B cell (primary cell): ENCODE measurements around the gene ABCA2. TPM values are rescaled to one million over a fixed set of nuclear protein-coding genes. Genes with fewer than 3 reads are reported as not detected.

Experiments
- ATAC-seq: fragments of 200-7000 bp; cut with Tn5 transposase; one replicate; pipeline ENCODE4 v1.10.0; 2021; ENCODE audit warnings: low read depth, mild to moderate bottlenecking, moderate number of reproducible peaks, moderate library complexity
- CTCF ChIA-PET: fragments of 350-600 bp; sonication (Branson Sonifier 250); formaldehyde crosslinking; loops from one replicate; lab custom pipeline; 2021; ENCODE audit warnings: antibody characterized with exemption, inconsistent platforms; lab: Charles Lee
- POLR2A ChIA-PET: fragments of 350-600 bp; sonication (Branson Sonifier 250); formaldehyde crosslinking; loops from one replicate; lab custom pipeline; 2021; ENCODE audit warnings: antibody characterized with exemption; lab: Charles Lee
- DNase-seq: peaks from one replicate; pipeline ENCODE4 v3.0.0; 2013
- H2AFZ ChIP-seq: 2 replicates; pipeline ENCODE4 v1.6.1; 2012; ENCODE audit warnings: mild to moderate bottlenecking, low read depth, low read length; ENCODE audit not compliant: insufficient read depth, poor library complexity, severe bottlenecking
- H3K27ac ChIP-seq, 2 donors: 1 replicate in 1 of 2; 2 replicates in 1 of 2; pipeline ENCODE4 v1.5.1; 2012 to 2013; ENCODE audit warnings: low read length in 2 of 2, mild to moderate bottlenecking in 2 of 2, moderate library complexity in 1 of 2
- H3K27me3 ChIP-seq, 4 experiments: fragments of 200-600 bp in 1 of 4; sonication (generic) in 1 of 4; replicated peaks in 1 of 4; 1 replicate in 2 of 4; 2 replicates in 2 of 4; pipeline versions ENCODE4 v1.6.1 to v1.7.0; 2013 to 2016; ENCODE audit warnings: low read length in 3 of 4, mild to moderate bottlenecking in 2 of 4, mixed read lengths in 1 of 4, moderate library complexity in 1 of 4; ENCODE audit not compliant: insufficient read depth in 4 of 4, control insufficient read depth in 3 of 4; ENCODE audit errors: control extremely low read depth in 1 of 4
- H3K36me3 ChIP-seq, 2 experiments: replicated peaks in 1 of 2; 1 replicate in 1 of 2; 2 replicates in 1 of 2; pipeline versions ENCODE4 v1.6.1 to v1.7.1; 2013; ENCODE audit warnings: low read length in 1 of 2; ENCODE audit not compliant: insufficient read depth in 2 of 2, control insufficient read depth in 1 of 2; ENCODE audit errors: control extremely low read depth in 1 of 2, extremely low read depth in 1 of 2
- H3K4me1 ChIP-seq, 2 donors: fragments of 200-600 bp in 1 of 2; sonication (generic) in 1 of 2; 1 replicate in 1 of 2; 2 replicates in 1 of 2; pipeline versions ENCODE4 v1.5.1 to v1.6.1; 2013 to 2017; ENCODE audit warnings: low read length in 2 of 2; ENCODE audit not compliant: control insufficient read depth in 2 of 2, insufficient read depth in 2 of 2
- H3K4me2 ChIP-seq: replicated peaks from 2 replicates; pipeline ENCODE3; 2012; ENCODE audit warnings: mild to moderate bottlenecking, low read depth, low read length; ENCODE audit not compliant: poor library complexity, severe bottlenecking
- H3K4me3 ChIP-seq, 5 experiments: fragments of 200-600 bp in 1 of 5; sonication (generic) in 1 of 5; 1 replicate in 3 of 5; 2 replicates in 2 of 5; pipeline versions ENCODE4 v1.5.1 to v1.7.0; 2011 to 2016; ENCODE audit warnings: low read length in 4 of 5, mild to moderate bottlenecking in 4 of 5, low read depth in 2 of 5, control low read depth in 1 of 5, moderate library complexity in 1 of 5; ENCODE audit not compliant: insufficient read depth in 1 of 5; ENCODE audit errors: control extremely low read depth in 1 of 5, extremely low read depth in 1 of 5
- H3K79me2 ChIP-seq: fragments of 200-600 bp; sonication (generic); one replicate; pipeline ENCODE4 v1.6.0; 2016; ENCODE audit warnings: low read length; ENCODE audit not compliant: control insufficient read depth, insufficient read depth
- H3K9ac ChIP-seq: fragments of 200-600 bp; sonication (generic); 2 replicates; pipeline ENCODE4 v1.6.1; 2017; ENCODE audit warnings: mild to moderate bottlenecking, low read length, moderate library complexity
- H3K9me3 ChIP-seq, 3 donors: one replicate each; pipeline versions ENCODE4 v1.6.1 to v1.7.1; 2013; ENCODE audit warnings: low read length in 2 of 3; ENCODE audit not compliant: control insufficient read depth in 2 of 3, insufficient read depth in 1 of 3; ENCODE audit errors: control extremely low read depth in 1 of 3
- H4K20me1 ChIP-seq: 2 replicates; pipeline ENCODE4 v1.6.0; 2012; ENCODE audit warnings: mild to moderate bottlenecking, low read length; ENCODE audit not compliant: insufficient read depth, control insufficient read depth, poor library complexity, severe bottlenecking
- H3K27ac Mint-ChIP-seq: one replicate; pipeline ENCODE4 v1.8.0; 2021; ENCODE audit warnings: mixed read lengths
- H3K27me3 Mint-ChIP-seq: one replicate; pipeline ENCODE4 v1.8.0; 2021; ENCODE audit warnings: mixed read lengths
- H3K4me1 Mint-ChIP-seq: one replicate; pipeline ENCODE4 v1.8.0; 2021; ENCODE audit warnings: mixed read lengths
- H3K4me3 Mint-ChIP-seq: one replicate; pipeline ENCODE4 v1.8.0; 2021; ENCODE audit warnings: mixed read lengths
- H3K9me3 Mint-ChIP-seq: one replicate; pipeline ENCODE4 v1.8.0; 2022; ENCODE audit warnings: mixed read lengths; ENCODE audit not compliant: insufficient read depth
- CTCF ChIP-seq: fragments of 200-600 bp; IDR thresholded peaks from one replicate; pipeline ENCODE4 v1.8.0; 2022; ENCODE audit warnings: antibody characterized with exemption, mild to moderate bottlenecking
- EZH2 ChIP-seq: IDR thresholded peaks from 2 replicates; pipeline ENCODE4 v1.6.1; 2012; ENCODE audit warnings: borderline replicate concordance, low read depth, mild to moderate bottlenecking, moderate library complexity, low read length; ENCODE audit not compliant: insufficient read depth, poor library complexity, severe bottlenecking
- WGBS: methylation state at CpG from one replicate; pipeline ENCODE4 v1.1.5; 2013; ENCODE audit warnings: missing lambda C conversion rate; ENCODE audit not compliant: insufficient coverage; 5-methylcytosine and 5-hydroxymethylcytosine counted together
- intact Hi-C: fragments of 100-400 bp; cut with micrococcal nuclease; formaldehyde crosslinking; loops from one replicate; pipeline ENCODE4 v1.10.0; 2022
- polyA plus RNA-seq: library from polyadenylated mRNA; depleted of rRNA; stranded (reverse); fragments of >200 nt; gene quantifications from 2 replicates; pipeline ENCODE4 v1.2.3, GENCODE V29; 2012
- total RNA-seq, 2 donors: library from RNA; stranded (reverse); fragments of 120-200 nt in 1 of 2; gene quantifications; 1 replicate in 1 of 2; 2 replicates in 1 of 2; pipeline versions ENCODE4 v1.2.3 to v1.2.4, GENCODE V29; 2013 to 2022

Gene ABCA2
- total and polyA plus RNA-seq, 2 donors (not counting 1 experiment from before 2014, with no cell fraction given) = 30.7 to 61.1 TPM

- ChIA-PET CTCF (no interaction called here), POLR2A (no interaction called here)
- H3K27ac ChIP-seq = no peak overlapping the region
- H3K36me3 ChIP-seq = no peaks in the 10 kb centered on the region
- peaks cover 0 to 8% (median 0%) of the 10 kb centered on the region in 4 experiments for H3K27me3 ChIP-seq
- WGBS = 92% methylated on average over 13 of the region's 17 CpGs
- no peak overlapping the region for H2AFZ ChIP-seq
- peaks cover 5 to 10% of the 10 kb centered on the region in 2 donors for H3K4me1 ChIP-seq
- H3K79me2 ChIP-seq = no peaks in the 10 kb centered on the region
- no peak for TF ChIP-seq EZH2
- TF ChIP-seq CTCF = no peak
- Mint-ChIP-seq H3K27ac (no peak overlapping the region), H3K27me3 (peaks cover 5% of the 10 kb centered on the region), H3K4me3 (no peak overlapping the region), H3K4me1 (peaks cover 11% of the 10 kb centered on the region), H3K9me3 (no peaks in the 10 kb centered on the region)
- H3K9me3 ChIP-seq = no peaks in the 10 kb centered on the region
- intact Hi-C loops = no loop called here
- DNase-seq (no peak), ATAC-seq (no peak)
- no peaks in the 10 kb centered on the region for H4K20me1 ChIP-seq
- no peak overlapping the region for H3K4me3 ChIP-seq
- no peak overlapping the region for H3K9ac ChIP-seq
- no peak overlapping the region for H3K4me2 ChIP-seq
Observed at GRCh38 chr9:136969150-136969549, 58.9 kb downstream of the ABCA2 start.

GRCh38 chr9:136968333-136969127 is 59.5 kb downstream of the ABCA2 start:
- ChIA-PET CTCF (no interaction called here), POLR2A (no interaction called here)
- no peaks in the 10 kb centered on the region for H4K20me1 ChIP-seq
- Mint-ChIP-seq H3K27ac (no peak overlapping the region), H3K9me3 (no peaks in the 10 kb centered on the region), H3K4me1 (peaks cover 11% of the 10 kb centered on the region), H3K4me3 (no peak overlapping the region), H3K27me3 (peaks cover 5% of the 10 kb centered on the region)
- peaks cover 5 to 10% of the 10 kb centered on the region in 2 donors for H3K4me1 ChIP-seq
- no peak for ATAC-seq
- DNase-seq = no peak
- H3K9me3 ChIP-seq = no peaks in the 10 kb centered on the region
- H3K4me2 ChIP-seq = no peak overlapping the region
- 90% methylated on average over 16 of the region's 17 CpGs for WGBS
- H3K36me3 ChIP-seq = no peaks in the 10 kb centered on the region
- TF ChIP-seq EZH2 = no peak
- no peak for TF ChIP-seq CTCF
- H3K4me3 ChIP-seq = no peak overlapping the region
- H3K9ac ChIP-seq = no peak overlapping the region
- intact Hi-C loops = no loop called here
- no peak overlapping the region for H2AFZ ChIP-seq
- H3K27me3 ChIP-seq = peaks cover 0 to 8% (median 0%) of the 10 kb centered on the region in 4 experiments
- no peak overlapping the region for H3K27ac ChIP-seq
- no peaks in the 10 kb centered on the region for H3K79me2 ChIP-seq
